Epithelial cell of proximal tubule (primary cell): ENCODE data around the gene ARHGEF16. TPM values are rescaled to one million over a fixed set of nuclear protein-coding genes. Genes with fewer than 3 reads are reported as not detected.

ENCODE experiments used
- DNase-seq: peaks from one replicate; pipeline ENCODE4 v3.0.0-alpha.2; 2011; ENCODE audit warnings: low read depth
- H3K4me3 ChIP-seq: 2 replicates; pipeline ENCODE4 v1.5.1; 2011; ENCODE audit warnings: low read depth, mild to moderate bottlenecking, low read length
- total RNA-seq: library from RNA; depleted of rRNA; stranded (reverse); fragments of >200 nt; gene quantifications from 2 replicates; pipeline ENCODE4 v1.2.3, GENCODE V29; 2015
- TF ChIP-seq, protein P1 (sequence below): conservative IDR thresholded peaks from 2 replicates; pipeline ENCODE4 v1.5.1; 2012; ENCODE audit warnings: low read depth, mild to moderate bottlenecking, low read length

ARHGEF16 gene
- total RNA-seq, 1 donor from 2014 or later, result 36.6 TPM

DNA sequence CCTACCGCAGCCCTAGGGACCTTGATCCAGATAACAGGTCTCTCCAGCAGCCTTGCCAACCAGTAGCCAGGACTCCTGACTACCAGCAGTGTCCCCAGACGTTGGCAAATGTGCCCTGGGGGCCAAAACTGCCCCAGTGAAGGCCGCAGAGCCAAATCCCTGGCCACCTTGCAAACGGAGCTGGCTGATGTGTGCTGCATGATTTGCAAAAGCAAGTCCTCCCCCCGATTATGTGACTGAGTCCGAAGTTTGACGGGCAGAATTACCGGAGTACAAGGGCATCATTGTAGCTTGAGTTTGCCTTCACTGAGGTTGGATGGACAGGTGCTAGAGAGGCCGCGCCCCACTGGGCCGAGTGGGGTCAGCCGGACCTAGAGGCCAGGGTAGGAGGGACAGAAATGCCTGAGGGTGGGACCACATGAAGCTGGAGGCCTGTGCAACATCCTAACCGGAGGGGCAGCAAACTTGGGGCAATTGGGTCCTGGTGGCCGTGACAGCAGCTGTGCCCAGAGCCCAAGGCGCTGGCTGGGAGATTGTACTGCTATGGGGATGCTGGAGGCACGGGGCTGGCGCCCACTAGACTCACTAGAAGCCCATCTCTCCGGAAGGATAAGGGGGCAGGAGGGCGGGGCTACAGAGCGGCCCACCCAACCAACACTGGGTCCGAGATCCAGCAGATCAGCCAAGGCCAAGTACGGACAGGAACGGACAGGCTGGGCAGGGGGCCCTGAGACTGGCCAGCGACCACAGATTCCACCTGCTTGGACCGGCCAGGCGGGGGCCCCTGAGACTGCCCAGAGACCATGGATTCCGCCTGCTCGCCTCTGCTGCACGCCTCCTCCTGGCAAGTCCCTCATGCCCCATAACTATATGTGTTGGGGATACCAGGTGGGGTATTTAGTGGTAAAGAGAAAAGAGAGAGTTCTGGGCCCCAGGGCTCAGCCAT, 2.8 kb downstream of the ARHGEF16 start:
- H3K4me3 ChIP-seq, result no peak overlapping the region
- TF ChIP-seq, protein P1, sequence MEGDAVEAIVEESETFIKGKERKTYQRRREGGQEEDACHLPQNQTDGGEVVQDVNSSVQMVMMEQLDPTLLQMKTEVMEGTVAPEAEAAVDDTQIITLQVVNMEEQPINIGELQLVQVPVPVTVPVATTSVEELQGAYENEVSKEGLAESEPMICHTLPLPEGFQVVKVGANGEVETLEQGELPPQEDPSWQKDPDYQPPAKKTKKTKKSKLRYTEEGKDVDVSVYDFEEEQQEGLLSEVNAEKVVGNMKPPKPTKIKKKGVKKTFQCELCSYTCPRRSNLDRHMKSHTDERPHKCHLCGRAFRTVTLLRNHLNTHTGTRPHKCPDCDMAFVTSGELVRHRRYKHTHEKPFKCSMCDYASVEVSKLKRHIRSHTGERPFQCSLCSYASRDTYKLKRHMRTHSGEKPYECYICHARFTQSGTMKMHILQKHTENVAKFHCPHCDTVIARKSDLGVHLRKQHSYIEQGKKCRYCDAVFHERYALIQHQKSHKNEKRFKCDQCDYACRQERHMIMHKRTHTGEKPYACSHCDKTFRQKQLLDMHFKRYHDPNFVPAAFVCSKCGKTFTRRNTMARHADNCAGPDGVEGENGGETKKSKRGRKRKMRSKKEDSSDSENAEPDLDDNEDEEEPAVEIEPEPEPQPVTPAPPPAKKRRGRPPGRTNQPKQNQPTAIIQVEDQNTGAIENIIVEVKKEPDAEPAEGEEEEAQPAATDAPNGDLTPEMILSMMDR, result no peak
- no peak for DNase-seq

DNA sequence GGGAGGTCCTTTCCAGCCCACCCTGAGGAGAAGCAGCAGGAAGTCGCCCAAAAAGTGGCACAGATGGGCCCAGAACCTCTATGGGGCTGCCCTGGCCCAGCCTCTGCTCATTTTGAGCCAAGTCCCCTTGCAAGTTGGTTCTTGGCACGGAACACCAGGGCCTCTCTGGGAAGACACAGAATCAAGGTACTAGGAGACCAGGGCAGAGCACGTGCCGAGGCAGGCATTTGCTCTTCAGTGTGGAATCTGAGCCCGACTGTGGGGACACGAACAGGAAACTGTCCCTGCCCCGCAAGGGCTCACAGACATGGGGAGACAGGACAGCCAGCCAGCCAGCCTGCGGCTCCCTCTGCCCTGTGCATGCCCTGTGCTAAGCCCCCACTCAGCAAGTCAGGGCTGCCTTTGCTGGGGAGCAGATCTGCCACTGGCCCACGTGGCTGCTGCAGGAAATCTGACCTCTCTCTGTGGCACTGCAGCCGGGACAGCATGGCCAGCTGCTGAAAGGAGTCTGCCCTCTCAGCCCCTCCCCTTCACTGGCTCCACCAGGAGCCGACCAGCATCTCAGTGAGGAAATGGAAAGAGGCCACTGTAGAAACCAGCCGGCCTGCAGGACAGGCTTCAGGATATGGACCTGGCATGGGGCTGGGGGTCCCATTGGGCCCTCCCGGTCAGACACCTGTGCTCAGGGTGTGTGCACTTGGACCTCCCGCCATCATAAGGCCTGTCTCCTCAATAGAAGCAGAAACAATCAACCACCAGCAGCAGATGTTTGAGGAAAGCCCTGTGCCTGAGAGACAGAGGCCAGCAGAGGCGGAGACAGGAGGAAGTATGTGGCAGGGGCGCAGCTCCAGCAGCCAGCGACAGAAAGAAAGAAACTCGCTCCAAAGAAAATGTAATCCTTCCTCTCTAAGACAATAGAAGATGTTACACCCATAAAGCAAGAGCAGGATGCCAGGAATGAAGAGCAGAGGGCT, 3.7 kb downstream of the ARHGEF16 start:
- no peak for DNase-seq
- TF ChIP-seq, protein P1, result no peak

DNA sequence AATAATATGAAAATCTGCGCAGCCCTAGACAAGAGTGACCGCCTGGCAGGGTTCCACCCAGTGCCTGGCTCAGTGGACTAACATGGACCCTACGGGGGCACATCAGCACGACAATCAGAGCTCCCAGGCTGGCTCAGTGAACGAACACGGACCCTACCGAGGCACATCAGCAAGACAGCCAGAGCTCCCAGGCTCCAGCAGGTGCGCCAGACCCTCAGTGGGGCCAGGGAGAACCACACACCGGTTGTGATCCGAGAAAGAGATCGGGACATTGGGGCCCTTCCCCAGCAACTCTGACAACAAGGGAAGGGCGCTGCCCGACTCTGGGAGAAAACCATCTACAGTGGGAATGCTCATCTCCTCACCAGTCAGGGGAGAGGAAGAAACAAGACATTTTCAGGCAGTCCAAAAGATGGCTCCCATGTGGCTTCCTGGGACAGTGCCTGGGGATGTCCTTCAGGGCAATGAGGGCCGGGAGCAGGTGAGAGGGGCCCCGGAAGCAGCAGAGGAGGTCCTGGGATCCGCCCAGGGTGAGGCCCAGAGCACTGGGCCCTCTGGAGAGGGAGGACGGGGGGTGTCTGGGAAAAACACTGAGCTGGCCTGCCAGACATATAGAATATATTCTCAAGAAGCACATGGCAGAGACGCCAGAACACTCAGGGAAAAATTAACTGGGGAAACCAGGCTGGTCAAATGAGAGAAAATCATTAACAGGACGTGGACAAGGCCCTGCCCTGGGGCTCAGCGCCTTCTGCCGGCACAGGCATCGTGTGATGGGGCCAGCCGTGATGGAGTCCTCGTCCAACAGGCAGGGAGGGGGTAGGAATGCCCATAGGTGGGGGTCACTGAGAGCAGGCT, 4.8 kb downstream of the ARHGEF16 start:
- no peak for DNase-seq
- TF ChIP-seq, protein P1, result no peak

More for the DNA sequence above, 3.7 kb downstream of the ARHGEF16 start:
- no peak overlapping the region for H3K4me3 ChIP-seq

DNA sequence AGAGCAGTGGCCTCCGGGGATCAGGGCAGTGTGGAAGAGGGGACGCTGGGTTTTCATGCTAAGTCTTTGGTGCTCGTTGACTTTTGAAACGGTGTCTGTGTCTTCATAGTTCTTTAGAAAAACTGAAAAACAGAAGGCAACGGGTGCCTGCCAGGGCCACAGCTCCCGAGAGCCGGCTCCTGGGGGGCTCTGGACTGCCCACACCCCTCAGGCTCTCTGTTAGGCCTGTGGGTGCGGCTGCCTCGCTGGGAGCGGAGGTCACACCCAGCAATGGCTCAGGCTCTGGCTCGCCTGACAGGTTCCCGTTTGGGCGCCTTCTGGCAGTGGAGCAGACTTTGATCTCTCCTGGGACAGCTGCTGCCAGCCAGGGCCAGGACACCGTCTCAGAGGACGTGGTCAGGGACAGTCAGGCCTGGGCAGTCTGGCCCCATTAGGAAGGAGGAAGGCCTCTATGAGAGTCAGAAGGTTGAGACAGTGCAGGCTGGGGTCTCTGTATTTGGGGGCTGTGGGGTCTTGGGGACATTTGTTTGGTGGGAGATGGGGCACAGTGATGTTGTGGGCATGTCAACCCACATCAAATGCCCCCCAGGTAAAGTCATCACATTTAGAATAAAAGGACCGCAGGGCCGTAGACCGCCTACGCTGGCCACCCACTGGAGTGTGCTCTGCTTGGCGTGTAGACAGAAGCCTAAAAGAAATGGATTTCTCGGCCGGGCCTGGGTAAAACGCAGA, 5.6 kb downstream of the ARHGEF16 start:
- H3K4me3 ChIP-seq, result no peak overlapping the region
- DNase-seq, result no peak

More for the DNA sequence above, 4.8 kb downstream of the ARHGEF16 start:
- no peak overlapping the region for H3K4me3 ChIP-seq

DNA sequence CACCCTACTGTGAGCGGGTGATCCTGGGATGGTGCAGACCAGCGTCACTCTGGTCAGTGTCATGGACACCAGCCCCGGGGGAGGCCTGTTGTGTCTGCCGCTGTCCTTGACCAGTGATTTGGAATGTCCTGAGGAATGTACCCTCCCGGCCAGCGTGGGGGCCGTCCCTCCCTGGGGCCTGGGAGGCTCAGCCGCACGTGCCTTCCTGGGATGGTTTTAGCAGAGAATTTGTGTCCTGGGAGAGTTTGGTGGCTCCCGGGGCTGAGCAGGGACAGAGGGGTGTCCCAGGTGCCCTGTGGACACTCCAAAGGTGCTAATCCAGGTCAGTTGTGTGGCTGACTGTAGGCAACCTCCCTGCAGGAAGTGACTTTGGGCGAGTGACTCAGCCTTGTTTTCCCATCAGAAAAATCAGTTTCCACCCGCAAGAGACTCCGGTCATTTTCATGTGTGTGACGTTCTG, 6.2 kb downstream of the ARHGEF16 start:
- DNase-seq, result no peak
- TF ChIP-seq, protein P1, result no peak
- no peak overlapping the region for H3K4me3 ChIP-seq

More for the DNA sequence above, 5.6 kb downstream of the ARHGEF16 start:
- TF ChIP-seq, protein P1, result no peak
